ENCODE results near the gene SYNE2. TPM values are rescaled to one million over a fixed set of nuclear protein-coding genes. Genes with fewer than 3 reads are reported as not detected.
A peak's percentile ranks its signal among the peaks of the same experiment; 100 is the strongest.
"Not testable (repeated sequence)": the region's sequence is repeated elsewhere in the genome, so short reads cannot be mapped to it uniquely, and the experiment has no call there.

SYNE2 gene
- total RNA-seq, 1 experiment from 2014 or later: 71.1 TPM

GRCh38 chr14:64114796-64115195 is 262.0 kb downstream of the SYNE2 start (continued):
- TF ChIP-seq ZNF219 (CRISPR knock-in tag; IDR thresholded peaks at IDR 0.05; ENCODE audit: borderline replicate concordance): no peak
- no peak for TF ChIP-seq FOXK1 (CRISPR knock-in tag; IDR thresholded peaks at IDR 0.05)

GRCh38 chr14:64115401-64115800 is 262.6 kb downstream of the SYNE2 start:
- TF ChIP-seq NFYB (CRISPR knock-in tag; conservative IDR thresholded peaks at IDR 0.05; ENCODE audit: low read depth): no peak
- no peak for TF ChIP-seq RELA (CRISPR knock-in tag; IDR thresholded peaks at IDR 0.05; ENCODE audit: borderline replicate concordance)
- no peak for TF ChIP-seq RORB (CRISPR knock-in tag; IDR thresholded peaks at IDR 0.05)
- TF ChIP-seq ZNF281 (CRISPR knock-in tag; IDR thresholded peaks at IDR 0.05): no peak
- no peak for TF ChIP-seq TP53 (CRISPR knock-in tag; IDR thresholded peaks at IDR 0.05)
- no peak for TF ChIP-seq ATF1 (CRISPR knock-in tag; IDR thresholded peaks at IDR 0.05)
- TF ChIP-seq NR1H2 (CRISPR knock-in tag; IDR thresholded peaks at IDR 0.05): no peak
- no peak for TF ChIP-seq CTCF (IDR thresholded peaks at IDR 0.05)
- no peak for TF ChIP-seq IRF1 (CRISPR knock-in tag; IDR thresholded peaks at IDR 0.05)
- no peak for TF ChIP-seq EMX1 (CRISPR knock-in tag; IDR thresholded peaks at IDR 0.05)
- no peak for TF ChIP-seq SMAD4 (CRISPR knock-in tag; IDR thresholded peaks at IDR 0.05)
- TF ChIP-seq NFE2L1 (CRISPR knock-in tag; IDR thresholded peaks at IDR 0.05): no peak
- ATAC-seq (no peak), DNase-seq (ENCODE audit: low spot score) (no peak)
- ChIA-PET CTCF (interaction anchor here (2.5 kb wide), 1 partner anchor 55 kb away, joined by 9 read pairs; no protein-coding TSS in a partner anchor), POLR2A (no interaction called here)
- no peaks in the 10 kb centered on the region for H3K27me3 Mint-ChIP-seq (ENCODE audit: low read depth)
- no peak overlapping the region for H3K4me3 Mint-ChIP-seq
- H3K36me3 Mint-ChIP-seq: peaks cover 7% of the 10 kb centered on the region
- peaks cover 17% of the 10 kb centered on the region for H3K4me1 Mint-ChIP-seq
- H3K27ac Mint-ChIP-seq: 0 out of 2 replicates have a peak overlapping the region, but pooled peaks have one; percentile 77
- H3K9me3 Mint-ChIP-seq: no peaks in the 10 kb centered on the region

- H3K27ac Mint-ChIP-seq: no peak overlapping the region
- peaks cover 16% of the 10 kb centered on the region for H3K4me1 Mint-ChIP-seq
- ChIA-PET CTCF (no interaction called here), POLR2A (no interaction called here)
- H3K27me3 Mint-ChIP-seq (ENCODE audit: low read depth): no peaks in the 10 kb centered on the region
- no peak for ATAC-seq
- TF ChIP-seq FOXP1 (CRISPR knock-in tag; IDR thresholded peaks at IDR 0.05; ENCODE audit: borderline replicate concordance): no peak
- TF ChIP-seq IRF2 (CRISPR knock-in tag; IDR thresholded peaks at IDR 0.05; ENCODE audit: borderline replicate concordance, low read depth): no peak
- no peak for TF ChIP-seq ZNF121 (CRISPR knock-in tag; IDR thresholded peaks at IDR 0.05)
- TF ChIP-seq OVOL2 (CRISPR knock-in tag; IDR thresholded peaks at IDR 0.05; ENCODE audit: borderline replicate concordance): no peak
- no peak for TF ChIP-seq PRRX2 (CRISPR knock-in tag; IDR thresholded peaks at IDR 0.05)
- TF ChIP-seq EMX1 (CRISPR knock-in tag; IDR thresholded peaks at IDR 0.05): no peak
- no peak for TF ChIP-seq TP53 (CRISPR knock-in tag; IDR thresholded peaks at IDR 0.05)
- no peak for TF ChIP-seq ATF3 (CRISPR knock-in tag; conservative IDR thresholded peaks at IDR 0.05)
- TF ChIP-seq ZNF671 (CRISPR knock-in tag; IDR thresholded peaks at IDR 0.05): no peak
- no peak for TF ChIP-seq TEAD1 (CRISPR knock-in tag; IDR thresholded peaks at IDR 0.05)
- TF ChIP-seq RELA (CRISPR knock-in tag; IDR thresholded peaks at IDR 0.05; ENCODE audit: borderline replicate concordance): no peak
- H3K9me3 Mint-ChIP-seq: no peaks in the 10 kb centered on the region
- no peak for DNase-seq (ENCODE audit: low spot score)
- no peak overlapping the region for H3K4me3 Mint-ChIP-seq
- H3K36me3 Mint-ChIP-seq: peaks cover 18% of the 10 kb centered on the region
These were observed 265.0 kb downstream of the SYNE2 start for GRCh38 chr14:64117671-64118402.

GRCh38 chr14:64118403-64118742 is 265.6 kb downstream of the SYNE2 start:
- Mint-ChIP-seq H3K36me3 (peaks cover 22% of the 10 kb centered on the region), H3K4me1 (peaks cover 10% of the 10 kb centered on the region)
- H3K4me3 Mint-ChIP-seq; H3K27me3 Mint-ChIP-seq (ENCODE audit: low read depth); DNase-seq (ENCODE audit: low spot score); H3K9me3 Mint-ChIP-seq; ATAC-seq; CTCF ChIA-PET; POLR2A ChIA-PET; H3K27ac Mint-ChIP-seq: not testable (repeated sequence)
